Tibial artery (tissue), 4 donors: ENCODE data around the gene RASAL2.
"Not testable (repeated sequence)": the region's sequence is repeated elsewhere in the genome, so short reads cannot be mapped to it uniquely, and the experiment has no call there.

Experiments used
- DNase-seq, 2 donors: peaks; one replicate each; pipeline ENCODE4 v3.0.0-alpha.2; 2019
- H3K27ac ChIP-seq, 2 donors: fragments of 200-600 bp; sonication (generic) in 1 of 2; 1 replicate in 1 of 2; 2 replicates in 1 of 2; pipeline ENCODE4 v1.5.1; 2018 to 2019; ENCODE audit warnings: mild to moderate bottlenecking in 1 of 2
- H3K27me3 ChIP-seq, 2 donors: fragments of 200-600 bp; sonication (generic) in 1 of 2; one replicate each; pipeline versions ENCODE4 v1.5.1 to v1.6.0; 2016 to 2019
- H3K36me3 ChIP-seq, 3 donors: fragments of 200-600 bp; sonication (generic) in 2 of 3; one replicate each; pipeline ENCODE4 v1.5.1; 2016 to 2019; ENCODE audit warnings: mild to moderate bottlenecking in 2 of 3
- H3K4me1 ChIP-seq, 4 donors: fragments of 200-600 bp; sonication (generic) in 2 of 4; 1 replicate in 3 of 4; 2 replicates in 1 of 4; pipeline ENCODE4 v1.5.1; 2016 to 2019
- H3K4me3 ChIP-seq, 2 donors: fragments of 200-600 bp; sonication (generic) in 1 of 2; 1 replicate in 1 of 2; 2 replicates in 1 of 2; pipeline ENCODE4 v1.5.1; 2018 to 2019; ENCODE audit warnings: mild to moderate bottlenecking in 2 of 2
- H3K9me3 ChIP-seq, 3 donors: fragments of 200-600 bp; sonication (generic) in 1 of 3; one replicate each; pipeline ENCODE4 v1.5.1; 2016 to 2019
- intact Hi-C: fragments of 100-400 bp; cut with DNase I; formaldehyde crosslinking; loops from one replicate; pipeline ENCODE4 v1.15.0; 2023; ENCODE audit warnings: low total_unique reads
- TF ChIP-seq, protein P1 (sequence below), 2 experiments: fragments of 200-600 bp in 1 of 2; fragments of 450-650 bp in 1 of 2; IDR thresholded peaks; one replicate each; pipeline ENCODE4 v1.5.1; 2017 to 2019; ENCODE audit warnings: antibody characterized with exemption in 2 of 2, mild to moderate bottlenecking in 1 of 2, moderate library complexity in 1 of 2

Gene RASAL2

GRCh38 chr1:178075333-178075732 lies 18.6 kb upstream of the RASAL2 start:
- TF ChIP-seq, protein P1, sequence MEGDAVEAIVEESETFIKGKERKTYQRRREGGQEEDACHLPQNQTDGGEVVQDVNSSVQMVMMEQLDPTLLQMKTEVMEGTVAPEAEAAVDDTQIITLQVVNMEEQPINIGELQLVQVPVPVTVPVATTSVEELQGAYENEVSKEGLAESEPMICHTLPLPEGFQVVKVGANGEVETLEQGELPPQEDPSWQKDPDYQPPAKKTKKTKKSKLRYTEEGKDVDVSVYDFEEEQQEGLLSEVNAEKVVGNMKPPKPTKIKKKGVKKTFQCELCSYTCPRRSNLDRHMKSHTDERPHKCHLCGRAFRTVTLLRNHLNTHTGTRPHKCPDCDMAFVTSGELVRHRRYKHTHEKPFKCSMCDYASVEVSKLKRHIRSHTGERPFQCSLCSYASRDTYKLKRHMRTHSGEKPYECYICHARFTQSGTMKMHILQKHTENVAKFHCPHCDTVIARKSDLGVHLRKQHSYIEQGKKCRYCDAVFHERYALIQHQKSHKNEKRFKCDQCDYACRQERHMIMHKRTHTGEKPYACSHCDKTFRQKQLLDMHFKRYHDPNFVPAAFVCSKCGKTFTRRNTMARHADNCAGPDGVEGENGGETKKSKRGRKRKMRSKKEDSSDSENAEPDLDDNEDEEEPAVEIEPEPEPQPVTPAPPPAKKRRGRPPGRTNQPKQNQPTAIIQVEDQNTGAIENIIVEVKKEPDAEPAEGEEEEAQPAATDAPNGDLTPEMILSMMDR (IDR thresholded peaks at IDR 0.05) = no peak
- intact Hi-C loops = no loop called here
- Histone ChIP-seq H3K27ac (no peak overlapping the region), H3K36me3 (no peaks in the 10 kb centered on the region), H3K9me3 (no peaks in the 10 kb centered on the region), H3K4me1 (no peaks in the 10 kb centered on the region), H3K27me3 (no peaks in the 10 kb centered on the region), H3K4me3 (no peak overlapping the region)
- DNase-seq = no peak

GRCh38 chr1:178076607-178077006 lies 17.3 kb upstream of the RASAL2 start:
- H3K27ac ChIP-seq = no peak overlapping the region
- intact Hi-C loops = no loop called here
- TF ChIP-seq, protein P1 (IDR thresholded peaks at IDR 0.05) = no peak
- DNase-seq = no peak
- H3K4me3 ChIP-seq = no peak overlapping the region
- no peaks in the 10 kb centered on the region for H3K9me3 ChIP-seq
- no peaks in the 10 kb centered on the region for H3K4me1 ChIP-seq
- H3K27me3 ChIP-seq = no peaks in the 10 kb centered on the region
- H3K36me3 ChIP-seq = no peaks in the 10 kb centered on the region

DNA sequence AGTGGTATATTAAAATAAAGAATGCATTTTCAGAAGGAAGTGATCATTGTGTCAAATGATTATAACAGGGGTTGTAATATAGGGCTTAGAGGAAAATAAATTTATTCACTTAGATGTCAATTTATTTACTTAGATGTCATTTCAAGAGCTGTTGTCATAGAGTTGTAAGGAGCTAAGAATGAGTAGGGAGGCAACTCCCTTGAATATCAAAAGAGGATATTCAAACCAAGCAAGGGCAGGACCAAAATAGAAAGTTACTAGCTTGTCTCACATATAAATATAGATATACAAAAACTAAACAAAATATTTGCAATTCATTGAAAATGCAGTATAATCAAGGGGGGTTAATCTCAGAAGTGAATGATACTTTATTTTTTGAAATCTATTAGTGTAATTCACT lies 16.0 kb upstream of the RASAL2 start:
- intact Hi-C loops = no loop called here
- DNase-seq = no peak
- Histone ChIP-seq H3K4me3 (no peak overlapping the region), H3K27me3 (no peaks in the 10 kb centered on the region), H3K36me3 (no peaks in the 10 kb centered on the region), H3K27ac (no peak overlapping the region), H3K4me1 (no peaks in the 10 kb centered on the region), H3K9me3 (no peaks in the 10 kb centered on the region)
- TF ChIP-seq, protein P1 (IDR thresholded peaks at IDR 0.05) = no peak

GRCh38 chr1:178086294-178086693 lies 7.6 kb upstream of the RASAL2 start:
- Histone ChIP-seq H3K4me1 (peaks cover 0 to 24% (median 12%) of the 10 kb centered on the region in 4 donors), H3K36me3 (no peaks in the 10 kb centered on the region), H3K27ac (peak overlapping the region; percentile 31 to 42), H3K4me3 (no peak overlapping the region), H3K9me3 (no peaks in the 10 kb centered on the region), H3K27me3 (no peaks in the 10 kb centered on the region)
- intact Hi-C loops = no loop called here
- no peak for DNase-seq
- TF ChIP-seq, protein P1 (IDR thresholded peaks at IDR 0.05) = no peak

GRCh38 chr1:178086766-178087165 lies 7.1 kb upstream of the RASAL2 start:
- intact Hi-C loops = no loop called here
- H3K4me3 ChIP-seq = no peak overlapping the region
- peaks cover 0 to 24% (median 13%) of the 10 kb centered on the region in 4 donors for H3K4me1 ChIP-seq
- no peaks in the 10 kb centered on the region for H3K9me3 ChIP-seq
- DNase-seq = no peak
- TF ChIP-seq, protein P1 (IDR thresholded peaks at IDR 0.05) = no peak
- peak overlapping the region; percentile 31 to 42 for H3K27ac ChIP-seq
- no peaks in the 10 kb centered on the region for H3K36me3 ChIP-seq
- no peaks in the 10 kb centered on the region for H3K27me3 ChIP-seq

DNA sequence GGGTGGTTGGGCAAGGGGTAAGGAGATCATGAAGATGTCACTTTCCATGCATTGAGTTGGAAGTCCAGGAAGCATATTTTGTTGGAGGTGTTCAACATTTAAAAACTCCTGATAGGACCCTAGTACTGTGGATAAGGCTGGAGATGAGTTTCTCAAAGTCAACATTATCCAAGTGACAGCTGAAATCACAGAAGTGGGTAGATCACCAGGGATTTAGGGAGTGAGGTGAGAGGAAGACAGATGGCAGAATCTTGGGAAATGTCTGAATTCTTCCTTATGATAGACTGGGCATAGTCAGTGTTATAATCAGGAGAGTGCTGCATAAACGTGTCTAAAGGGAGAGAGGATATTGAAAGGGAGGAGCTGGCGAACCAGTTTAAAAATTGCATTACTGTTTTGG lies 5.3 kb upstream of the RASAL2 start:
- peaks cover 0 to 33% (median 22%) of the 10 kb centered on the region in 4 donors for H3K4me1 ChIP-seq
- intact Hi-C loops = no loop called here
- no peaks in the 10 kb centered on the region for H3K27me3 ChIP-seq
- TF ChIP-seq, protein P1 (IDR thresholded peaks at IDR 0.05) = no peak
- H3K4me3 ChIP-seq = no peak overlapping the region
- no peaks in the 10 kb centered on the region for H3K9me3 ChIP-seq
- H3K36me3 ChIP-seq = no peaks in the 10 kb centered on the region
- no peak for DNase-seq
- no peak overlapping the region for H3K27ac ChIP-seq

DNA sequence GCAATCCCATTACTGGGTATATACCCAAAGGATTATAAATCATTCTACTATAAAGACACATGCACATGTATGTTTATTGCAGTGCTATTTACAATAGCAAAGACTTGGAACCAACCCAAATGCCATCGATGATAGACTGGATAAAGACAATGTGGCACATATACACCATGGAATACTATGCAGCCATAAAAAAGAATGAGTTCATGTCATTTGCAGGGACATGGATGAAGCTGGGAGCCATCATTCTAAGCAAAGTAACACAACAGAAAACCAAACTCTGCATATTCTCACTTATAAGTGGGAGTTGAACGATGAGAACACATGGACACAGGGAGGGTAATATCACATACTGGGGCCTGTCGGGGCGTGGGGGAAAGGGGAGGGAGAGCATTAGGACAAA lies 2.5 kb upstream of the RASAL2 start:
- Histone ChIP-seq H3K4me1 (peaks cover 0 to 23% (median 17%) of the 10 kb centered on the region in 4 donors), H3K27ac (peak overlapping the region in 1 of 2 donors; percentile 90)
- DNase-seq, H3K27me3 ChIP-seq, H3K9me3 ChIP-seq, H3K4me3 ChIP-seq, H3K36me3 ChIP-seq, intact Hi-C loops: not testable (repeated sequence)
